Activated CD4-positive, alpha-beta T cell treated with anti-CD3 and anti-CD28 coated beads for 4 hours (primary cell): ENCODE data around the gene LONP2.
"Not testable (repeated sequence)": the region's sequence is repeated elsewhere in the genome, so short reads cannot be mapped to it uniquely, and the experiment has no call there.

Experiments
- DNase-seq, 2 donors: peaks; one replicate each; pipeline ENCODE4 v3.0.0-alpha.2; 2020

Gene LONP2

DNA sequence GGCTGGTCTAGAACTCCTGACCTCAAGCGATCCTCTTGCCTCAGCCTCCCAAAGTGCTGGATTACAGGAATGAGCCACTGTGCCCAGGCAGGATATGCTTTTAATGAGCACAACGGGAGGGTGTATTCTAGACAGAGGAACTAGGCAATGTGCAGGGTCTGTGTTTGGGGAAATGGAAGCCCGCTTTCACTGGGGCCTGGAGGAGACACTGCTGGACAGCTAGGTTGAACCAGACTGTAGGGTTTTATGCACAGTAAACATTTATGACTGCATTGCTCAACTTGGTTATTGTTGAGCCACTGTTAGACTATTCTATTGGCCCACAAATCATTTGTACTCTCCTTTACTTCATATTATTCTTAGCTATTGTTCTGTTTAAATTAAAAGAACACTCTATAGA lies 151.3 kb downstream of the LONP2 start:
- no peak for DNase-seq

DNA sequence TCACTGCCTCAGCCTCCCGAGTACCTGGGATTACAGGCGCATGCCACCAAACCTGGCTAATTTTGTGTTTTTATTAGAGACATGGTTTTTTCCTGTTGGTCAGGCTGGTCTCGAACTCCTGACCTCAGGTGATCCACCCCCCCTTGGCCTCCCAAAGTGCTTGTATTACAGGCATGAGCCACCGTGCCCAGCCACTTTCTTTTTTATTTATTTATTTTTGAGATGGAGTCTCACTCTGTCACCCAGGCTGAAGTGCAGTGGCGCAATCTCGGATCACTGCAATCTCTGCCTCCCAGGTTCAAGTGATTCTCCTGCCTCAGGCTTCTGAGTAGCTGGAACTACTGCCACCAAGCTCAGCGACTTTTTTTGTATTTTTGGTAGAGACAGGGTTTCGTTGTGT lies 158.4 kb downstream of the LONP2 start:
- not testable (repeated sequence) for DNase-seq

DNA sequence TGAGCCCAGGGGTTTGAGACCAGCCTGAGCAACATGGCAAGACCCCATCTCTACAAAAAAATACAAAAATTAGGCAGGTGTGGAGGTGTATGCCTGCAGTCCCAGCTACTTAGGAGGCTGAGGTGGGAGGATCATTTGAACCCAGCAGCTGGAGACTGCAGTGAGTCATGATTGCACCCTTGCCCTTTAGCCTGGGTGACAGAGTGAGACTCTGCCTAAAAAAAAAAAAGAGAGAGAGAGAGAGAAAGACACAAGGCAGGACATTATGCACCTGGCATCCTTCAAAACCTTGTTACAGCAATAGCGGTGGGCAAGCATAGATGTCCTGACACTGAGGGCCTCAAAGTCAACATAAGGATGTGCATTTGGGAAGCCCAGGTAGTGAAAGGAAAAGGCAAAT lies 161.1 kb downstream of the LONP2 start:
- no peak for DNase-seq

DNA sequence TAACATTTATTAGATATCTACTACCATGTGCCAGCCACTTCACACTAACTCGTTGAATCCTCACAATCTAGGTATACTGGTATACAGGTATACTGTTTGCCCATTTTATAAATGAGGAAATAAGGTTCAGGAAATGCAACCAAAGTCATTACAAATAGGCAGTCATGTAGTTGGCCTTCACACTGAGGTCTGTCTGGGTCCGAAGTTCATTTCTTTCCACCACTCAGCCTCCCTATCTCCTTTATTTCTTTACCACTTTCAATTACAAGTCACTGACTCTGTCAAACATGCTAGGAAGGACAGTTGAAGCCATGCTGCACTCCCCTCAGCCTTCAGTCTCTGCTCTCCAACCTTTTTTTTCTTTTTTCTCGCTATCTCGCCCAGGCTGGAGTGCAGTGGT lies 161.8 kb downstream of the LONP2 start:
- DNase-seq, result no peak
